Thymus (tissue), 11 donors: ENCODE data around the gene INHBE. TPM values are rescaled to one million over a fixed set of nuclear protein-coding genes. Genes with fewer than 3 reads are reported as not detected.

Experiments
- DNase-seq, 9 donors: peaks; one replicate each; pipeline ENCODE4 v3.0.0-alpha.2; 2013; ENCODE audit warnings: low spot score in 9 of 9, low read depth in 6 of 9, missing footprints in 1 of 9
- H3K27ac ChIP-seq, 2 donors: one replicate each; pipeline ENCODE4 v1.5.1; 2013; ENCODE audit warnings: control low read depth in 1 of 2, low read depth in 1 of 2, low read length in 1 of 2, mild to moderate bottlenecking in 1 of 2, moderate library complexity in 1 of 2
- H3K27me3 ChIP-seq, 2 donors: one replicate each; pipeline ENCODE4 v1.5.1; 2013; ENCODE audit warnings: low read length in 1 of 2; ENCODE audit not compliant: control insufficient read depth in 2 of 2, insufficient read depth in 1 of 2
- H3K36me3 ChIP-seq, 2 donors: one replicate each; pipeline ENCODE4 v1.5.1; 2013; ENCODE audit warnings: low read length in 1 of 2, mild to moderate bottlenecking in 1 of 2, moderate library complexity in 1 of 2; ENCODE audit not compliant: control insufficient read depth in 2 of 2, insufficient read depth in 2 of 2
- H3K4me1 ChIP-seq, 2 donors: one replicate each; pipeline ENCODE4 v1.5.1; 2013; ENCODE audit warnings: low read length in 2 of 2; ENCODE audit not compliant: control insufficient read depth in 2 of 2, insufficient read depth in 2 of 2
- H3K4me3 ChIP-seq, 2 donors: one replicate each; pipeline ENCODE4 v1.5.1; 2013; ENCODE audit warnings: low read length in 2 of 2, control low read depth in 1 of 2, mild to moderate bottlenecking in 1 of 2
- H3K9me3 ChIP-seq, 2 donors: one replicate each; pipeline ENCODE4 v1.5.1; 2013; ENCODE audit warnings: low read length in 1 of 2, mild to moderate bottlenecking in 1 of 2; ENCODE audit not compliant: control insufficient read depth in 2 of 2, insufficient read depth in 1 of 2
- WGBS: extraction: QIAGEN DNeasy Blood & Tissue Kit; methylation state at CpG from one replicate; pipeline ENCODE4 v1.1.7; 2013; 5-methylcytosine and 5-hydroxymethylcytosine counted together
- polyA plus RNA-seq: library from polyadenylated mRNA; stranded (reverse); fragments of 200-250 nt; gene quantifications from one replicate; pipeline ENCODE4 v1.2.3, GENCODE V29; 2013
- total RNA-seq: library from RNA; stranded (reverse); fragments of 120-200 nt; gene quantifications from one replicate; pipeline ENCODE4 v1.2.4, GENCODE V29; 2013
- donor health status: healthy.

INHBE gene
- total and polyA plus RNA-seq, 2 donors = 0.09 to 0.14 TPM

DNA sequence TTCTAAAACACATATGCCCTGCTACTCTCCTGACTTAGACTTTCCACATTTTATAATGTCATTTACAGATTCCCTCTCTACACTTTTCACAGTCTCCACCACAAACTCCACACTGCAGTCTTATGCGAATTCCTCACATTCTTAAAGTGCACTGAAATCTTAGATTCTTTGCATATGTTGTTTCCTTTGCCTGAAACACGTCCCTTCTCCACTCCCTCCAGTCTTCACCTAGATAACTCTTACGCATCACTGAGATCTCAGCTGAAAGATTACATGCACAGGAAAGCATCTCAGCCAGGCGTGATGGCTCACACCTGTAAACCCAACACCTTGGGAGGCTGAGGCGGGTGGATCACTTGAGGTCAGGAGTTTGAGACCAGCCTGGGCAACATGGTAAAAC lies 28.4 kb downstream of the INHBE start:
- 92% methylated on average over 5 of the region's 5 CpGs for WGBS
- Histone ChIP-seq H3K27me3 (no peaks in the 10 kb centered on the region), H3K9me3 (no peaks in the 10 kb centered on the region), H3K4me1 (peaks cover 18 to 40% of the 10 kb centered on the region in 2 donors), H3K4me3 (no peak overlapping the region), H3K36me3 (no peaks in the 10 kb centered on the region), H3K27ac (no peak overlapping the region)
- no peak for DNase-seq

DNA sequence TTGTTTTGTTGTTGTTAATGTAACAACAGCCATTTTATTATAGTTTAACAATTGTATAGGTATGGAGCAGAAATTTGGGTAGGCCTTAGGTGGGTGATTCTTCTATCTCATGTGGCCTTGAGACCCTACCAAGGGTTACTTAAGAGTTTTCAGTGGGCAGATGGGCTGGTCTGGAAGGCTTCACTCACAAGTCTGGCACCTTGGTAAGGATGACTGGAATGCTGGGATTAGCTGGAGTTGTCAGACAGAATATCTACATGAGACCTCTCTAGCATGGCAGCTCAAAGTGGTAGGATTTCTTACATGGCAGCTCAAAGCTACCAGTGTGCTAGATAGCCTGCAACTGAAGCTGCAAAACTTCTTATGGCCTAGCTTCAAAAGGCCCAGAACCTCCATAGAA lies 30.6 kb downstream of the INHBE start:
- no peaks in the 10 kb centered on the region for H3K9me3 ChIP-seq
- H3K27ac ChIP-seq = no peak overlapping the region
- DNase-seq = no peak
- H3K4me3 ChIP-seq = no peak overlapping the region
- H3K4me1 ChIP-seq = peaks cover 8 to 28% of the 10 kb centered on the region in 2 donors
- peaks cover 15 to 17% of the 10 kb centered on the region in 2 donors for H3K36me3 ChIP-seq
- no peaks in the 10 kb centered on the region for H3K27me3 ChIP-seq

DNA sequence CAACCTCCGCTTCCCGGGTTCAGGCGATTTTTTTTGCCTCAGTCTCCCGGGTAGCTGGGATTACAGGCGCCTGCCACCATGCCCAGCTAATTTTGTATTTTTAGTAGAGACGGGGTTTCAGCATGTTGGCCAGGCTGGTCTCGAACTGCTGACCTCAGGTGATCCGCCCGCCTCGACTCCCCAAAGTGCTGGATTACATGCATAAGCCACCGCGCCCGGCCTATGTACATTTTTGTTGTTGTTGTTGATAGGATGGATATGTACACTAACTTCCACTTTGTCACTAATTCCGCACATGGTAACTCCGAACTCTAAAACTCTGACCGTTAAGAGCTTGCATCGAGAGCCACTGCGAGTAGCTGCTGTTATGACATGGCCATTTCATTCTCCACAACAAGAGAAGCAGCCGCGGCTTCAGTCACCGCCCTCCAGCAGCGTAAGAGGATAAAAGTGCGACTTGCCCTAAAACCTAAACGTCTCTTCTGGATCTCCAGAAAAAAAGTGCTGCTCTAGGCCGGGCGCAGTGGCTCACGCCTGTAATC lies 32.0 kb downstream of the INHBE start:
- no peaks in the 10 kb centered on the region for H3K27me3 ChIP-seq
- 96% methylated on average over 27 of the region's 27 CpGs for WGBS
- no peak for DNase-seq
- H3K27ac ChIP-seq = no peak overlapping the region
- H3K36me3 ChIP-seq = peaks cover 27 to 29% of the 10 kb centered on the region in 2 donors
- no peaks in the 10 kb centered on the region for H3K9me3 ChIP-seq
- H3K4me3 ChIP-seq = no peak overlapping the region
- H3K4me1 ChIP-seq = peaks cover 8 to 17% of the 10 kb centered on the region in 2 donors

- Histone ChIP-seq H3K4me3 (peak within 1 kb of the TSS; percentile 64 to 96), H3K27ac (peak within 1 kb of the TSS; percentile 26 to 79), H3K9me3 (no peaks in the 10 kb centered on the region), H3K36me3 (peaks cover 32 to 34% of the 10 kb centered on the region in 2 donors), H3K4me1 (peaks cover 8 to 17% of the 10 kb centered on the region in 2 donors), H3K27me3 (no peaks in the 10 kb centered on the region)
- DNase-seq = peak in 8 of 9 donors; percentile 89 to 98 (median 94)
- WGBS = 17% methylated on average over 47 of the region's 47 CpGs
Observed at GRCh38 chr12:57487597-57488401, 32.7 kb downstream of the INHBE start, which contains the start of gene MARS1. Gene MARS1 (plus strand): TSS chr12:57488068. CDS start chr12:57488091, 23 bp downstream.

DNA sequence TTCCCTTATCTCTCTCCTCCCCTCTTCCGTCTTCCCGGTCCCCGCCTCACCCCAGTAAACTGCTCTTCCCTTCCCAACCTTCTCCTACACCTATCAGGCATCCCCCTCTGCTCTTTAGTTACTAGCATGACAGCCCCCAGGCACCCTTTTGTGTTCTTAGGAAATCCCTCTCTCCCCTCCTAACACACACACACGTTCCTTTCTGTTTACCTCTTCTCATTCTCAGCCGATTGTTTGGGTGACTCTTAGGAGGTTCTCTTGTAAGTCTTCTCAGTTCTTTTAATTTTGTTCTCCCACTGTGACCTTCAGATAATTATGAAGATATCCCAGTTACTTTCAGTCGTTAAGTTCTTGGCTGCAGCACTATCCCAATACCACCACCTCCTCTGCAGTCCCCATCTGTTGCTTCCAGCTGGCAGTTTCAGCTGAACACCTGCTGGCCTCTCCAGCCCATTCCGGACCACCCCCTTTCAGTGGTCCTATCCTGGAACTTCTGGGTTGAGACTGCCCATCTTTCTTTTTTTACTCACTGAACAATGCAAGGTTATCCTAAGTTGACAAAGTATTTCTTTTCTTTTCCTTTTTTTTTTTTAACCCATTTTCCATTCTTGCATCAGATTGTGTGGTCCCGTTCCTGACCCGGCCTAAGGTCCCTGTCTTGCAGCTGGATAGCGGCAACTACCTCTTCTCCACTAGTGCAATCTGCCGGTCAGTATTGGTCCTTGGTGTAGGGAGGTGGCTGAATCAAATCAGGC lies 33.5 kb downstream of the INHBE start:
- H3K9me3 ChIP-seq = no peaks in the 10 kb centered on the region
- peaks cover 35 to 37% of the 10 kb centered on the region in 2 donors for H3K36me3 ChIP-seq
- H3K4me1 ChIP-seq = peaks cover 8 to 17% of the 10 kb centered on the region in 2 donors
- WGBS = 41% methylated on average over 11 of the region's 11 CpGs
- DNase-seq = peak in 1 of 9 donors; percentile 23
- H3K27ac ChIP-seq = peak overlapping the region; percentile 26 to 79
- H3K4me3 ChIP-seq = peak overlapping the region; percentile 64 to 96
- H3K27me3 ChIP-seq = no peaks in the 10 kb centered on the region

- DNase-seq = no peak
- H3K4me3 ChIP-seq = peak overlapping the region in 1 of 2 donors; percentile 96
- no peaks in the 10 kb centered on the region for H3K27me3 ChIP-seq
- H3K4me1 ChIP-seq = peaks cover 8 to 17% of the 10 kb centered on the region in 2 donors
- WGBS = 96% methylated on average over 5 of the region's 5 CpGs
- no peak overlapping the region for H3K27ac ChIP-seq
- H3K36me3 ChIP-seq = peaks cover 35 to 39% of the 10 kb centered on the region in 2 donors
- H3K9me3 ChIP-seq = no peaks in the 10 kb centered on the region
Observed at GRCh38 chr12:57489157-57489641, 34.1 kb downstream of the INHBE start.

DNA sequence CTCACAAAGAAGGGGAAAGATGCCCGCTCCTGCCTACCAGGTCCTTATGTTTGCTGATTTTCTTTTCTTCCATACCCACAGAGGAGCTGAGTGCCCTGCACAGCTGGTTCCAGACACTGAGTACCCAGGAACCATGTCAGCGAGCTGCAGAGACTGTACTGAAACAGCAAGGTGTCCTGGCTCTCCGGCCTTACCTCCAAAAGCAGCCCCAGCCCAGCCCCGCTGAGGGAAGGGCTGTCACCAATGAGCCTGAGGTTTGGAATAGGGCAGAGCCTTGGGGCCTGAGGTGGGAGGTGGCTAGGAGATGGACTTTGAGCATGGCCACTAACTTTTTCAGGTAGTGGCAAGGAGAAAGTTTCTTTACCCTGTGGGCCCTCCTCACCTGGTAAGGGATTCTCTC lies 35.0 kb downstream of the INHBE start:
- H3K4me1 ChIP-seq = peaks cover 8 to 17% of the 10 kb centered on the region in 2 donors
- no peaks in the 10 kb centered on the region for H3K27me3 ChIP-seq
- WGBS = 97% methylated on average over 4 of the region's 4 CpGs
- H3K4me3 ChIP-seq = no peak overlapping the region
- H3K9me3 ChIP-seq = no peaks in the 10 kb centered on the region
- DNase-seq = no peak
- no peak overlapping the region for H3K27ac ChIP-seq
- peaks cover 38 to 39% of the 10 kb centered on the region in 2 donors for H3K36me3 ChIP-seq

- Histone ChIP-seq H3K9me3 (no peaks in the 10 kb centered on the region), H3K4me3 (no peak overlapping the region), H3K36me3 (peaks cover 42 to 46% of the 10 kb centered on the region in 2 donors), H3K27ac (no peak overlapping the region), H3K27me3 (no peaks in the 10 kb centered on the region), H3K4me1 (peaks cover 8 to 17% of the 10 kb centered on the region in 2 donors)
- DNase-seq = peak in 1 of 9 donors; percentile 14
- WGBS = 96% methylated on average over 15 of the region's 15 CpGs
Observed at GRCh38 chr12:57491393-57492280, 36.5 kb downstream of the INHBE start.
